Cardiac septum (tissue), 1 donor: ENCODE measurements around the gene PTCHD1. TPM values are rescaled to one million over a fixed set of nuclear protein-coding genes. Genes with fewer than 3 reads are reported as not detected.

Experiments used
- DNase-seq: peaks from one replicate; pipeline ENCODE4 v3.0.0-alpha.2; 2020; ENCODE audit warnings: low spot score
- intact Hi-C: fragments of 100-400 bp; cut with DNase I; formaldehyde crosslinking; loops from one replicate; pipeline ENCODE4 v1.14.0; 2022
- total RNA-seq: library from RNA; stranded (reverse); fragmentation: NEBNext Ultra II Directional; extraction: Animal tissue kit (Norgen Biotek cat#: 25700); gene quantifications from one replicate; pipeline ENCODE4 v1.2.1, GENCODE V29; 2021
- donor health status: DM: no; HTN: no; CAD: no.

The PTCHD1 gene
- total RNA-seq, 1 donor from 2014 or later = 0.22 TPM

GRCh38 chrX:23389196-23389792, 54.6 kb downstream of the PTCHD1 start:
- peak; percentile 14 for DNase-seq
- intact Hi-C loops = no loop called here

GRCh38 chrX:23390979-23391378, 56.3 kb downstream of the PTCHD1 start:
- peak; percentile 24 for DNase-seq
- intact Hi-C loops = no loop called here

GRCh38 chrX:23392195-23392594, 57.5 kb downstream of the PTCHD1 start:
- intact Hi-C loops = no loop called here
- DNase-seq = no peak

- intact Hi-C loops = no loop called here
- DNase-seq = no peak
Observed at GRCh38 chrX:23394421-23394820, 59.8 kb downstream of the PTCHD1 start.

- intact Hi-C loops = no loop called here
Observed at GRCh38 chrX:23396263-23396662, 61.6 kb downstream of the PTCHD1 start.

GRCh38 chrX:23398570-23398969, 63.9 kb downstream of the PTCHD1 start:
- intact Hi-C loops = no loop called here
- DNase-seq = no peak

More at GRCh38 chrX:23396263-23396662, 61.6 kb downstream of the PTCHD1 start:
- DNase-seq = no peak

GRCh38 chrX:23403849-23404248, 69.2 kb downstream of the PTCHD1 start:
- intact Hi-C loops = no loop called here
- DNase-seq = no peak

- DNase-seq = no peak
- intact Hi-C loops = no loop called here
Observed at GRCh38 chrX:23422912-23423311, 88.3 kb downstream of the PTCHD1 start.

GRCh38 chrX:23434356-23434884, 99.8 kb downstream of the PTCHD1 start:
- DNase-seq = peak; percentile 80
- intact Hi-C loops = no loop called here

GRCh38 chrX:23435108-23435507, 100.5 kb downstream of the PTCHD1 start:
- intact Hi-C loops = no loop called here

GRCh38 chrX:23435575-23435974, 100.9 kb downstream of the PTCHD1 start:
- no peak for DNase-seq
- intact Hi-C loops = no loop called here

More at GRCh38 chrX:23435108-23435507, 100.5 kb downstream of the PTCHD1 start:
- DNase-seq = no peak

- no peak for DNase-seq
- intact Hi-C loops = no loop called here
Observed at GRCh38 chrX:23436875-23437274, 102.2 kb downstream of the PTCHD1 start.

- no peak for DNase-seq
- intact Hi-C loops = no loop called here
Observed at GRCh38 chrX:23451266-23451665, 116.6 kb downstream of the PTCHD1 start.
